K562 (cell line): ENCODE measurements around the gene SNX9. TPM values are rescaled to one million over a fixed set of nuclear protein-coding genes. Genes with fewer than 3 reads are reported as not detected.

ENCODE experiments used
- MGA ChIP-seq: fragments of 450-650 bp; IDR thresholded peaks from 2 replicates; pipeline ENCODE4 v1.6.1; 2016; ENCODE audit warnings: mild to moderate bottlenecking, moderate library complexity
- POLR2AphosphoS5 ChIP-seq: IDR thresholded peaks from 2 replicates; pipeline ENCODE4 v1.6.1; 2011; ENCODE audit warnings: mild to moderate bottlenecking, low read depth, low read length, moderate library complexity; ENCODE audit not compliant: control insufficient read depth, insufficient read depth
- ZNF584 ChIP-seq: fragments of 200-800 bp; sonication (Bioruptor generic); IDR thresholded peaks from 2 replicates; pipeline ENCODE4 v1.6.1; 2016; ENCODE audit warnings: low read depth, mild to moderate bottlenecking, missing genetic modification characterization, missing compliant biosample characterization
- ZNF699 ChIP-seq: fragments of 250-450 bp; sonication (Bioruptor Pico); IDR thresholded peaks from 2 replicates; pipeline ENCODE4 v1.8.0; 2021; ENCODE audit warnings: mild to moderate bottlenecking, moderate library complexity; ENCODE audit not compliant: insufficient replicate concordance
- polyA plus RNA-seq, 8 experiments: library from polyadenylated mRNA; depleted of rRNA in 4 of 8; stranded (reverse) in 5 of 8; unstranded in 3 of 8; fragments of >200 nt; fragmentation: Nextera tagmentation in 2 of 8; fragmentation: Illumina TruSeq in 1 of 8; extraction: Ambion mirVana in 2 of 8; extraction: Trizol in 1 of 8; gene quantifications; 2 replicates each; pipeline versions ENCODE4 v1.2.1 to v1.2.3, GENCODE V29; 2011 to 2014; ENCODE audit warnings: inconsistent platforms in 1 of 8, missing spikeins in 1 of 8
- total RNA-seq, 7 experiments: library from RNA; depleted of rRNA in 6 of 7; stranded (reverse); fragments of >200 nt in 6 of 7; fragmentation: Illumina TruSeq in 2 of 7; extraction: Trizol in 2 of 7; gene quantifications; 2 replicates each; pipeline versions ENCODE4 v1.2.1 to v1.2.3, GENCODE V29; 2011 to 2021; ENCODE audit warnings: low replicate concordance in 1 of 7
- TF ChIP-seq, protein P1 (sequence below), 2 experiments: fragments of 450-650 bp; IDR thresholded peaks; 2 replicates each; pipeline ENCODE4 v1.6.1; 2016

SNX9 gene
- total and polyA plus RNA-seq, 9 of the 15 experiments (the other 6 are each of a cell fraction or from before 2014, with no cell fraction given), result 6.0 to 81.7 (median 57.1) TPM

- TF ChIP-seq MGA (peak; percentile 41; the same call in 1 of the 2 replicates), ZNF699 (CRISPR knock-in tag) (no peak), POLR2AphosphoS5 (peak; percentile 60; the same call in 1 of the 2 replicates), ZNF584 (CRISPR knock-in tag) (no peak)
- TF ChIP-seq, protein P1, sequence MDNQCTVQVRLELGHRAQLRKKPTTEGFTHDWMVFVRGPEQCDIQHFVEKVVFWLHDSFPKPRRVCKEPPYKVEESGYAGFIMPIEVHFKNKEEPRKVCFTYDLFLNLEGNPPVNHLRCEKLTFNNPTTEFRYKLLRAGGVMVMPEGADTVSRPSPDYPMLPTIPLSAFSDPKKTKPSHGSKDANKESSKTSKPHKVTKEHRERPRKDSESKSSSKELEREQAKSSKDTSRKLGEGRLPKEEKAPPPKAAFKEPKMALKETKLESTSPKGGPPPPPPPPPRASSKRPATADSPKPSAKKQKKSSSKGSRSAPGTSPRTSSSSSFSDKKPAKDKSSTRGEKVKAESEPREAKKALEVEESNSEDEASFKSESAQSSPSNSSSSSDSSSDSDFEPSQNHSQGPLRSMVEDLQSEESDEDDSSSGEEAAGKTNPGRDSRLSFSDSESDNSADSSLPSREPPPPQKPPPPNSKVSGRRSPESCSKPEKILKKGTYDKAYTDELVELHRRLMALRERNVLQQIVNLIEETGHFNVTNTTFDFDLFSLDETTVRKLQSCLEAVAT (IDR thresholded peaks at IDR 0.05), result peak in 1 of 2 experiments; percentile 47; a peak in 1 of 4 replicates
Measured at GRCh38 chr6:157891544-157892362, 68.7 kb downstream of the SNX9 start (continued).
